ENCODE data around the gene CHRD. TPM values are rescaled to one million over a fixed set of nuclear protein-coding genes. Genes with fewer than 3 reads are reported as not detected.

The CHRD gene
- total RNA-seq, 4 donors from 2014 or later, result 3.3 to 5.2 (median 4.3) TPM

- TF ChIP-seq POLR2A (IDR thresholded peaks at IDR 0.05), result no peak
- no peak for TF ChIP-seq CTCF (IDR thresholded peaks at IDR 0.05)
- DNase-seq (ENCODE audit: low spot score in 2 of 2), result no peak
- H3K4me3 ChIP-seq (ENCODE audit: low read depth, poor library complexity, severe bottlenecking), result no peak overlapping the region
- intact Hi-C loops (cut with DNase I; ENCODE audit: low total_unique reads), result no loop called here
- 46 to 54% methylated on average over 7 of the region's 7 CpGs for WGBS, 2 donors
Observed at GRCh38 chr3:184439096-184439495, 59.2 kb downstream of the CHRD start.

Other genes with a start within 250 kb of the CHRD start
- 10 to 100 TPM; 36.5 to 52.5 (median 40.1) TPM for gene EIF2B5, start 244.7 kb upstream of the CHRD start, total RNA-seq
- 10 to 100 TPM; 37.9 to 81.9 (median 42.4) TPM for gene DVL3, start 224.7 kb upstream of the CHRD start, total RNA-seq
- gene AP2M1, start 205.2 kb upstream of the CHRD start, total RNA-seq, result 100 to 1,000 TPM; 109 to 168 (median 122) TPM
- 10 to 100 TPM; 47.6 to 62.9 (median 53.6) TPM for gene ABCF3, start 193.9 kb upstream of the CHRD start, total RNA-seq
- gene VWA5B2, start 150.5 kb upstream of the CHRD start, total RNA-seq, result not detected
- 10 to 100 TPM; 41.7 to 53.6 (median 46.2) TPM for gene ALG3, start 131.1 kb upstream of the CHRD start, total RNA-seq
- gene EEF1AKMT4, start 130.4 kb upstream of the CHRD start, total RNA-seq, result 1 to 10 TPM; 4.3 to 7.7 (median 6.1) TPM
- not detected for gene CAMK2N2, start 118.5 kb upstream of the CHRD start, total RNA-seq
- gene ECE2, start 104.0 kb upstream of the CHRD start, total RNA-seq, result not detected
- gene PSMD2, start 80.8 kb upstream of the CHRD start, total RNA-seq, result 100 to 1,000 TPM; 194 to 263 (median 211) TPM
- 100 to 1,000 TPM; 418 to 445 (median 433) TPM for gene EIF4G1, start 65.4 kb upstream of the CHRD start, total RNA-seq
- 10 to 100 TPM; 60.3 to 81.7 (median 66.9) TPM for gene FAM131A, start 42.5 kb upstream of the CHRD start, total RNA-seq
- gene CLCN2, start 18.4 kb upstream of the CHRD start, total RNA-seq, result 1 to 10 TPM; 1.7 to 6.0 (median 4.0) TPM
- 10 to 100 TPM; 54.7 to 95.9 (median 66.8) TPM for gene POLR2H, start 18.3 kb upstream of the CHRD start, total RNA-seq
- 1 to 10 TPM in 1 of 4 donors, under 1 TPM in 2, not detected in 1; 0.36 to 1.3 (median 0.37) TPM for gene THPO, start 1.8 kb upstream of the CHRD start, total RNA-seq
- gene EPHB3, start 181.7 kb downstream of the CHRD start, total RNA-seq, result 100 to 1,000 TPM in 3 of 4 donors, 10 to 100 TPM in 1; 99.4 to 120 (median 109) TPM

Data from lower leg skin (tissue), 4 donors.